A673 (cell line): ENCODE measurements around the gene FGD4. TPM values are rescaled to one million over a fixed set of nuclear protein-coding genes. Genes with fewer than 3 reads are reported as not detected.

Source experiments
- BruUV-seq: library from RNA; stranded (reverse); fragments of 400-500 nt; replicated peaks from 2 replicates; lab custom pipeline; 2021; lab: Mats Ljungman, UMichigan
- CTCF ChIA-PET: fragments of 300-600 bp; sonication (Branson Sonifier 250); formaldehyde crosslinking; loops from one replicate; lab custom pipeline; 2022; ENCODE audit warnings: antibody characterized with exemption; lab: Charles Lee
- POLR2A ChIA-PET: fragments of 300-600 bp; sonication (Branson Sonifier 250); formaldehyde crosslinking; loops from one replicate; lab custom pipeline; 2022; ENCODE audit warnings: antibody characterized with exemption; ENCODE audit not compliant: low non-redundant PET; lab: Charles Lee
- DNase-seq: peaks from one replicate; pipeline ENCODE4 v3.0.0-alpha.2; 2015; ENCODE audit warnings: low spot score
- H3K27ac ChIP-seq: fragments of 200-600 bp; sonication (generic); 2 replicates; pipeline ENCODE4 v1.5.1; 2016; ENCODE audit warnings: mixed run types, low read depth, mild to moderate bottlenecking, mixed read lengths, antibody characterized with exemption, low read length; ENCODE audit not compliant: poor library complexity, severe bottlenecking
- H3K27me3 ChIP-seq: fragments of 200-600 bp; sonication (generic); replicated peaks from 2 replicates; pipeline ENCODE4 v1.6.1; 2017; ENCODE audit warnings: mixed run types, low read depth, mild to moderate bottlenecking, mixed read lengths, antibody characterized with exemption, low read length; ENCODE audit not compliant: insufficient read depth, poor library complexity
- H3K36me3 ChIP-seq: fragments of 200-600 bp; sonication (generic); 2 replicates; pipeline ENCODE4 v1.6.1; 2016; ENCODE audit warnings: mixed run types, mild to moderate bottlenecking, mixed read lengths, antibody characterized with exemption, low read length; ENCODE audit not compliant: insufficient read depth, poor library complexity, severe bottlenecking
- H3K4me1 ChIP-seq: fragments of 200-600 bp; sonication (generic); 2 replicates; pipeline ENCODE4 v1.6.1; 2017; ENCODE audit warnings: mixed run types, mild to moderate bottlenecking, mixed read lengths, antibody characterized with exemption, low read length; ENCODE audit not compliant: insufficient read depth, poor library complexity, severe bottlenecking
- H3K4me3 ChIP-seq: fragments of 200-600 bp; sonication (generic); 2 replicates; pipeline ENCODE4 v1.5.1; 2016; ENCODE audit warnings: low read depth, mixed run types, mild to moderate bottlenecking, mixed read lengths, low read length; ENCODE audit not compliant: poor library complexity, severe bottlenecking
- H3K9me3 ChIP-seq: fragments of 200-600 bp; sonication (generic); 2 replicates; pipeline ENCODE4 v1.6.1; 2016; ENCODE audit warnings: mixed run types, low read depth, mild to moderate bottlenecking, mixed read lengths, antibody characterized with exemption, low read length; ENCODE audit not compliant: poor library complexity, severe bottlenecking
- EZH2 ChIP-seq: fragments of 200-600 bp; sonication (generic); IDR thresholded peaks from 2 replicates; pipeline ENCODE4 v1.6.1; 2017; ENCODE audit warnings: borderline replicate concordance, low read depth, mild to moderate bottlenecking, mixed read lengths, antibody characterized with exemption, low read length; ENCODE audit not compliant: poor library complexity, severe bottlenecking
- intact Hi-C: fragments of 100-400 bp; cut with micrococcal nuclease; formaldehyde crosslinking; loops from one replicate; pipeline ENCODE4 v1.10.0; 2022; ENCODE audit not compliant: unreplicated experiment
- total RNA-seq: library from RNA; stranded (reverse); gene quantifications from 2 replicates; pipeline ENCODE4 v1.2.3, GENCODE V29; 2021
- TF ChIP-seq, protein P1 (sequence below): fragments of 300-800, 200-600 bp; sonication (generic); conservative IDR thresholded peaks from 2 replicates; pipeline ENCODE4 v1.5.1; 2017; ENCODE audit warnings: low read depth, mild to moderate bottlenecking, antibody characterized with exemption, low read length, moderate library complexity, mixed read lengths

Gene FGD4
- total RNA-seq, 1 experiment from 2014 or later = 21.5 TPM

DNA sequence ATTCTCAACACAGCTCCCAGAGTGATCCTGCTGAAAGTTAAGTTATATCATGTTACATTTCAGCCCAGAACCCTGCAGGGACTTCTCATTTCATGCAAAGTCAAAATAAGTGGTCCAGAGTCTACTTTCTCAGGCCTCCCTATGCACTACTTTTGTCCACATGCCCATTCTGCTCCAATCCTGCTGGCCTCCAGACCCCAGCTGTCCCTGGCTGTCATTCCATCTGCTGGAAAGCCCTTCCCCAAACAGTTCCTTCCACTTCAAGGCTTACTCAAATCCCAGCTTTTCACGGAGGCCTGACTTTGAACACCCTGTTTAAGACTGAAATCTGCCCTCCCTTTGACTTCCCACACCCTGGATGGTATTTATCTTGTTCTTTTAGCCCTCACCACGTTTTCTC lies 169.9 kb downstream of the FGD4 start:
- CTCF ChIA-PET = no interaction called here
- no peak for DNase-seq
- BruUV-seq = no TSS peak
- Histone ChIP-seq H3K27me3 (no peaks in the 10 kb centered on the region), H3K9me3 (no peaks in the 10 kb centered on the region), H3K4me1 (peaks cover 22% of the 10 kb centered on the region), H3K4me3 (no peak overlapping the region), H3K36me3 (no peaks in the 10 kb centered on the region), H3K27ac (no peak overlapping the region)
- POLR2A ChIA-PET = no interaction called here
- intact Hi-C loops = loop anchor here (5.0 kb wide), 1 partner anchor 48 kb away; no protein-coding TSS in a partner anchor
- TF ChIP-seq EZH2 = no peak
- TF ChIP-seq, protein P1, sequence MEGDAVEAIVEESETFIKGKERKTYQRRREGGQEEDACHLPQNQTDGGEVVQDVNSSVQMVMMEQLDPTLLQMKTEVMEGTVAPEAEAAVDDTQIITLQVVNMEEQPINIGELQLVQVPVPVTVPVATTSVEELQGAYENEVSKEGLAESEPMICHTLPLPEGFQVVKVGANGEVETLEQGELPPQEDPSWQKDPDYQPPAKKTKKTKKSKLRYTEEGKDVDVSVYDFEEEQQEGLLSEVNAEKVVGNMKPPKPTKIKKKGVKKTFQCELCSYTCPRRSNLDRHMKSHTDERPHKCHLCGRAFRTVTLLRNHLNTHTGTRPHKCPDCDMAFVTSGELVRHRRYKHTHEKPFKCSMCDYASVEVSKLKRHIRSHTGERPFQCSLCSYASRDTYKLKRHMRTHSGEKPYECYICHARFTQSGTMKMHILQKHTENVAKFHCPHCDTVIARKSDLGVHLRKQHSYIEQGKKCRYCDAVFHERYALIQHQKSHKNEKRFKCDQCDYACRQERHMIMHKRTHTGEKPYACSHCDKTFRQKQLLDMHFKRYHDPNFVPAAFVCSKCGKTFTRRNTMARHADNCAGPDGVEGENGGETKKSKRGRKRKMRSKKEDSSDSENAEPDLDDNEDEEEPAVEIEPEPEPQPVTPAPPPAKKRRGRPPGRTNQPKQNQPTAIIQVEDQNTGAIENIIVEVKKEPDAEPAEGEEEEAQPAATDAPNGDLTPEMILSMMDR = no peak

DNA sequence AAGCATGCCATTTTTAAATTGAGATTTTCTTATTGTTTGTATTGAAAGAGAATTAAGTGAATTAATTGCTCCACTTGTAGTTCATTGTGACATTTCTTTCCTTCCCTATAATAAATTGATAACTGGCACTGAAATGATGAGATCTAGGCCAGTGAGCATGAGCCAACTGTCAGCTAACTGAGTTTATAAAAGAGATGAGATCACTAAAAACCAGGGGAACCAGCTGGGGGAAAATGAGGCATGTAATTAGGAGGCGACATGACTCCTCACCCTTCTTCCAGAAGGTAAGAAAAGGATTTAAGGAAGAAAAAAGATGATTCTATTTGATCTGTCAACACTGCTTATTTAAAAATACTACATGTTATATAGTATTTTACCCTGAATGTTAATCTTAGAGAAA lies 175.2 kb downstream of the FGD4 start:
- ChIA-PET POLR2A (no interaction called here), CTCF (no interaction called here)
- Histone ChIP-seq H3K27me3 (no peaks in the 10 kb centered on the region), H3K27ac (no peak overlapping the region), H3K4me1 (peaks cover 16% of the 10 kb centered on the region), H3K4me3 (no peak overlapping the region), H3K36me3 (no peaks in the 10 kb centered on the region), H3K9me3 (peaks cover 6% of the 10 kb centered on the region)
- BruUV-seq = no TSS peak
- intact Hi-C loops = no loop called here
- TF ChIP-seq, protein P1 = no peak
- no peak for TF ChIP-seq EZH2
- DNase-seq = peak; percentile 34

DNA sequence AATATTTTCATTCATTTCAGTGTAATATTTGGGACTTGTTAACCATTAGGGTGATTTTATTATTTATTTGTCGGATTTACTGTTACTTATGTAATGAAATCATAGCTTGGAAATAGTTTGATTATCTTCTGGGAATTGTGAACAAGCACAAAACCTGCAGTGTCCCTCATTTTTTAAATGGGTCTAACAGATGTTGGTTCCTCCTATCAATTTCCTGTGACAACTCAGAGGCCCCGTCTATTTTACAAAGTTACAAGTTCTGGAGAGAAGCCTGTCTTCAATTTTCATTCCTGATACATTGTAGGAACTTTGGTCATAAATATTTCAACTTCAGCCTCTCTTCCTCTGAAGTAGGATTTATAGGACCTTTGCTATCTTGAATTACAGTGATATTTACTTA lies 178.0 kb downstream of the FGD4 start:
- TF ChIP-seq EZH2 = no peak
- TF ChIP-seq, protein P1 = no peak
- no TSS peak for BruUV-seq
- Histone ChIP-seq H3K4me1 (peaks cover 19% of the 10 kb centered on the region), H3K36me3 (no peaks in the 10 kb centered on the region), H3K27me3 (no peaks in the 10 kb centered on the region), H3K9me3 (peaks cover 6% of the 10 kb centered on the region), H3K4me3 (no peak overlapping the region), H3K27ac (no peak overlapping the region)
- ChIA-PET CTCF (no interaction called here), POLR2A (no interaction called here)
- no peak for DNase-seq
- intact Hi-C loops = no loop called here
